CD4-positive, alpha-beta memory T cell (primary cell): Measurements from ENCODE around the gene FAM217A. TPM values are rescaled to one million over a fixed set of nuclear protein-coding genes. Genes with fewer than 3 reads are reported as not detected.

ENCODE experiments used
- CTCF ChIA-PET: fragments of 350-600 bp; sonication (Branson Sonifier 250); formaldehyde crosslinking; loops from one replicate; lab custom pipeline; 2021; ENCODE audit warnings: inconsistent platforms; ENCODE audit not compliant: partially characterized antibody; lab: Charles Lee
- POLR2A ChIA-PET: fragments of 350-600 bp; sonication (Branson Sonifier 250); formaldehyde crosslinking; loops from one replicate; lab custom pipeline; 2021; ENCODE audit not compliant: partially characterized antibody; lab: Charles Lee
- DNase-seq, 5 donors: peaks; one replicate each; pipeline versions ENCODE4 v3.0.0 to v3.0.0-alpha.2; 2020 to 2022; ENCODE audit warnings: mixed read lengths in 1 of 5
- H3K27ac ChIP-seq: one replicate; pipeline ENCODE4 v1.7.0; 2013; ENCODE audit warnings: low read depth, low read length
- H3K27me3 ChIP-seq: 2 replicates; pipeline ENCODE4 v1.7.0; 2013; ENCODE audit warnings: mild to moderate bottlenecking, low read length, moderate library complexity; ENCODE audit not compliant: insufficient read depth
- H3K36me3 ChIP-seq: 2 replicates; pipeline ENCODE4 v1.7.0; 2013; ENCODE audit warnings: mild to moderate bottlenecking, low read length, moderate library complexity; ENCODE audit not compliant: insufficient read depth
- H3K4me1 ChIP-seq: 2 replicates; pipeline ENCODE4 v1.7.0; 2013; ENCODE audit warnings: mild to moderate bottlenecking, low read length, moderate library complexity; ENCODE audit not compliant: insufficient read depth
- H3K4me3 ChIP-seq, 2 donors: one replicate each; pipeline ENCODE4 v1.7.0; 2013; ENCODE audit warnings: low read length in 2 of 2, mild to moderate bottlenecking in 1 of 2
- H3K9me3 ChIP-seq, 2 donors: one replicate each; pipeline ENCODE4 v1.7.0; 2013; ENCODE audit warnings: low read length in 2 of 2, control low read depth in 1 of 2; ENCODE audit not compliant: control insufficient read depth in 1 of 2
- H3K27ac Mint-ChIP-seq, 7 donors: one replicate each; pipeline ENCODE4 v1.8.0; 2020 to 2021; ENCODE audit warnings: mixed read lengths in 7 of 7, mild to moderate bottlenecking in 6 of 7, inconsistent platforms in 3 of 7, moderate library complexity in 3 of 7
- H3K27me3 Mint-ChIP-seq, 2 donors: one replicate each; pipeline ENCODE4 v1.8.0; 2020 to 2021; ENCODE audit warnings: mixed read lengths in 2 of 2
- H3K36me3 Mint-ChIP-seq, 2 donors: one replicate each; pipeline ENCODE4 v1.8.0; 2020 to 2021; ENCODE audit warnings: mixed read lengths in 2 of 2, inconsistent platforms in 1 of 2, mild to moderate bottlenecking in 1 of 2
- H3K4me1 Mint-ChIP-seq, 4 donors: one replicate each; pipeline ENCODE4 v1.8.0; 2020 to 2021; ENCODE audit warnings: mixed read lengths in 4 of 4, mild to moderate bottlenecking in 1 of 4
- H3K4me3 Mint-ChIP-seq, 8 donors: one replicate each; pipeline ENCODE4 v1.8.0; 2020 to 2021; ENCODE audit warnings: mixed read lengths in 8 of 8, mild to moderate bottlenecking in 7 of 8, moderate library complexity in 6 of 8, inconsistent platforms in 3 of 8
- H3K9me3 Mint-ChIP-seq, 8 donors: one replicate each; pipeline ENCODE4 v1.8.0; 2020 to 2021; ENCODE audit warnings: mixed read lengths in 8 of 8, mild to moderate bottlenecking in 5 of 8, inconsistent platforms in 3 of 8, moderate library complexity in 1 of 8
- intact Hi-C: fragments of 100-400 bp; cut with micrococcal nuclease; formaldehyde crosslinking; loops from one replicate; pipeline ENCODE4 v1.15.1; 2023
- polyA plus RNA-seq, 2 donors: library from polyadenylated mRNA; unstranded; fragments of 300-500 nt; fragmentation: Illumina TruSeq; gene quantifications; one replicate each; pipeline ENCODE4 v1.2.3, GENCODE V29; 2021
- total RNA-seq, 2 experiments: library from RNA; stranded (reverse); gene quantifications; one replicate each; pipeline ENCODE4 v1.2.3, GENCODE V29; 2021

The FAM217A gene
- total and polyA plus RNA-seq, 4 experiments from 2014 or later, result not detected

DNA sequence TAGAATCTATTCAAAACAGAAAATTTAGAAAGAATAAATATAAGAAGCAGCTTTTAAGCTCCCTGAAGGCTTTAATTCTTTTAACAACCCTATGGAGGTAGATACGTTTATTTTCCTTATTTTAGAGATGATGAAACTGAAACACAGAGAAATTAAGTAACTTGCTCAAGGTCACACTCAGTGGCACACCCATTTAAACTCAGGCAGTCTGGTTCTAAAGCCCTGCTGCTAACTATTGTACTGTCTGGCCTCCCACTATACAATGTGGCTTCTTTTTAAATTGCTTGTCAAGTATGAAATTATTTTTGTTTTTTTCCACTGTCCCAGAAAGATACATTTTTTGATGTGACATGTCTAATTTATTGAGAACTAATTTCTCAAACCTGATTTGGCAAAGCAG, 55.7 kb downstream of the FAM217A start:
- intact Hi-C loops, result loop anchor here (5.0 kb wide), 1 partner anchor 979 kb away; the partner anchor contains the start of gene RPP40
- peaks cover 0 to 4% (median 0%) of the 10 kb centered on the region in 8 donors for H3K9me3 Mint-ChIP-seq
- CTCF ChIA-PET, result interaction anchor here (0.7 to 4.3 kb wide), 8 partner anchors 10 to 281 kb away, joined by 3 to 109 read pairs (median 8); partner anchors contain the start of gene FAM50B
- H3K27me3 Mint-ChIP-seq, result no peaks in the 10 kb centered on the region
- Histone ChIP-seq H3K27me3 (no peaks in the 10 kb centered on the region), H3K4me1 (peaks cover 74% of the 10 kb centered on the region), H3K9me3 (no peaks in the 10 kb centered on the region), H3K27ac (peak overlapping the region; percentile 95), H3K36me3 (no peaks in the 10 kb centered on the region), H3K4me3 (no peak overlapping the region)
- H3K4me1 Mint-ChIP-seq, result peaks cover 42 to 86% (median 68%) of the 10 kb centered on the region in 4 donors
- DNase-seq, result no peak
- H3K27ac Mint-ChIP-seq, result peak overlapping the region; percentile 82 to 100 (median 98)
- peak overlapping the region; percentile 19 to 97 (median 78) for H3K4me3 Mint-ChIP-seq
- POLR2A ChIA-PET, result interaction anchor here (0.5 to 3.1 kb wide), 4 partner anchors 110 to 174 kb away, joined by 3 to 34 read pairs (median 4); partner anchors contain the start of genes ECI2 and FAM50B
- peaks cover 5 to 43% of the 10 kb centered on the region in 2 donors for H3K36me3 Mint-ChIP-seq

DNA sequence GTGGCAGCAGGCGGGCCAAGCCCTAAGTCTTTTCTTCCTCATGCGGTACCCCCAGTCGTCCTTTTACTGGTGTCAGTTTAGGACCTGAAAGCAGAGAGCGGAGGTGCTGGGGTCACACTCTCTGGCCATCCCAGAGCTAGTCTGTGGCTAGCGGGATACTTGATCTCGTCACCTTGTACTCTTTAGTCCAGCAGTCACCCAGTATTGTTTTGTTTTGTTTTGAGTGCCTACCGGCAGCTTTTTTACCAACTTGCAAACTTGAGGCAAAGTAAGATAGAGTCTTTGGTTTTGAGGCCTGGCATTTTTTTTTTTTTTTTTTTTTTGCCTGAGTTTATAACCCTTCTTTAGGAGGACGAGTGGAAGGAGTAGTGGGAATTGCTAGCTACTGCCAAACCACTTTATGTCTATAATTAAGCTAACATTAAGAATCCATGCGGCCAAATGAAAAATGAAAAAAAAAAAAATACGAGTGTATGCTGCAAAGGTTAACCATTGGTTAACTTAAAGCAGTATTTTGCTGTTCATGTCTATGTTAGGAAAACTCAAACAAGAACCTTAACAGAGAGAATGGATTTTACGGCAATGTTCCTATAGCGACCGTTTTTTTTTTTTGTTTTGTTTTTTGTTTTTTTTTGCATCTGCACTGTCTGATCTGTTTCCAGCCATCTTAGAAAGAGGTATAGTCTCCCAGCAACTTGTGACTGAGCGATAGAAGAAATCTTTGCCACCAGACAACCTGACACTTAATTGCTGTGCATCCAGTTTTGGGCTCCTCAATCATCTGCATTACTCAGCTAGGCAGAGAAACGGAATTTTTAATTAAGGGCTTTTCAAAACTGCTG, 56.9 kb downstream of the FAM217A start:
- no peaks in the 10 kb centered on the region for H3K27me3 ChIP-seq
- H3K4me3 ChIP-seq, result peak overlapping the region; percentile 54 to 76
- peak overlapping the region; percentile 98 to 100 (median 99) for H3K27ac Mint-ChIP-seq
- peaks cover 44 to 81% (median 68%) of the 10 kb centered on the region in 4 donors for H3K4me1 Mint-ChIP-seq
- POLR2A ChIA-PET, result interaction anchor here (0.6 to 6.7 kb wide), 21 partner anchors 8 to 1776 kb away, joined by 3 to 101 read pairs (median 5); partner anchors contain the start of genes ECI2, FAM50B, RIPK1 and WRNIP1
- H3K9me3 ChIP-seq, result no peaks in the 10 kb centered on the region
- H3K4me3 Mint-ChIP-seq, result peak overlapping the region; percentile 95 to 99 (median 98)
- CTCF ChIA-PET, result interaction anchor here (0.7 to 4.3 kb wide), 37 partner anchors 9 to 977 kb away, joined by 3 to 109 read pairs (median 5); partner anchors contain the start of genes ECI2 and FAM50B
- no peaks in the 10 kb centered on the region for H3K27me3 Mint-ChIP-seq
- intact Hi-C loops, result loop anchor here (1.0 to 5.0 kb wide), 7 partner anchors 8 to 1257 kb away; partner anchors contain the start of genes BPHL, CDYL, ECI2 and FAM50B
- peaks cover 4 to 41% of the 10 kb centered on the region in 2 donors for H3K36me3 Mint-ChIP-seq
- peaks cover 71% of the 10 kb centered on the region for H3K4me1 ChIP-seq
- H3K27ac ChIP-seq, result peak overlapping the region; percentile 95
- peaks cover 0 to 5% (median 0%) of the 10 kb centered on the region in 8 donors for H3K9me3 Mint-ChIP-seq
- peak; percentile 28 to 58 (median 48) for DNase-seq
- H3K36me3 ChIP-seq, result no peaks in the 10 kb centered on the region

DNA sequence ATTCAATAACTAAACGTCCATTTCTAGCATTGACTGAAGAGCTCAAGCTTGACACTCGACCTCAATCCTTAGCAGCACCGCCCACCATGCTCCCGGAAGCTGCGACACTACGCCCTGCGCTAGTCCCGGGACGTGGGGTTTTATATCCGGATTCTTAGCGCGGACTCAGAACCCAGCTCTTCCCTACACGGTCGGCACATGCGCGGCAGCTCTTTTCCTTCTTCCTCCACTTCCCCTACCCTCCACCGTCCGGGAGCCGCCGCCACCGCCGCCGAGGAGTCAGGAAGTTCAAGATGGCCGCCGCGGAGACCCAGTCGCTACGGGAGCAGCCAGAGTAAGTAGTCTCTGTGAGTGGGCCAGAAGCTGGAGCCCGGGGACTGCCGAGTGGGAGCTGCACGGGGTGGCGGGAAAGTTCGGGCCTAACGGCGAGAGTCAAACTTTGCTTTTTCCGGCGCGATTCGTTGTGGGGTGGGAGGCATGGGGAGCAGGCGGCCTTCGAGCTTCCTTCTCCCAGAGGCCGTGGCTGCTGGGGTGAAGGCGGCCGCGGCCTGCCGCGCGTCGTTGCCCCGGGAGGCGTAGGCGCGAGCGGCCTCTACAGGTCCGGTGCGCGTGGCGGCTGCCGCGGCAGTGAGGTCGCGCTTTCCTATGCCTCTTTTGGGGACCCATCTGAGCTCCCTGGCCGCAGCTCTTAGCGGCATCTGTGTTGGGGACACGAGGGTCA, 57.6 kb downstream of the FAM217A start:
- Mint-ChIP-seq H3K9me3 (peaks cover 0 to 5% (median 0%) of the 10 kb centered on the region in 8 donors), H3K4me3 (peak overlapping the region; percentile 95 to 99 (median 98)), H3K36me3 (peaks cover 4 to 36% of the 10 kb centered on the region in 2 donors), H3K27ac (peak overlapping the region; percentile 98 to 100 (median 99)), H3K4me1 (peaks cover 41 to 78% (median 63%) of the 10 kb centered on the region in 4 donors), H3K27me3 (no peaks in the 10 kb centered on the region)
- Histone ChIP-seq H3K4me3 (peak overlapping the region; percentile 54 to 76), H3K36me3 (no peaks in the 10 kb centered on the region), H3K4me1 (peaks cover 69% of the 10 kb centered on the region), H3K9me3 (no peaks in the 10 kb centered on the region), H3K27ac (peak overlapping the region; percentile 95), H3K27me3 (no peaks in the 10 kb centered on the region)
- ChIA-PET POLR2A (interaction anchor here (0.7 to 6.7 kb wide), 27 partner anchors 9 to 1775 kb away, joined by 3 to 101 read pairs (median 4); partner anchors contain the start of genes ECI2, FAM50B, FARS2 and LYRM4), CTCF (interaction anchor here (0.8 to 4.3 kb wide), 42 partner anchors 9 to 977 kb away, joined by 3 to 109 read pairs (median 4); partner anchors contain the start of genes ECI2 and FAM50B)
- peak; percentile 79 to 87 (median 82) for DNase-seq
- intact Hi-C loops, result loop anchor here (1.0 to 5.0 kb wide), 7 partner anchors 9 to 1256 kb away; partner anchors contain the start of genes BPHL, CDYL, ECI2 and FAM50B

DNA sequence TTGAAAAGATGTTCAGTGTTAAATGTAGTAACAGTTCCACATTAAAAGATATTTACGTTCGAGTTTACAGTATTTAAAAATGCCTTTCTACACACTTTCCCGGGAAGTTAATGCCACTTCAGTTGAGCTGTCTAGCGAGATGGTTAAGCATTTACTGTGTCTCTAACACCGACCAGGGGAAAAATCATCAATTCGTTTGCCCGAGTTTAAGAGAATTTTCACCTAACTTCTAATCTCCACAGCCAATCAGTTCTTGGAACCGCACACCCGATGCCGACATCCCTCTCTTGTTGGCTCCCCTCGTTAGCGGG, 58.2 kb downstream of the FAM217A start:
- H3K9me3 ChIP-seq, result no peaks in the 10 kb centered on the region
- Mint-ChIP-seq H3K4me3 (peak overlapping the region; percentile 95 to 99 (median 98)), H3K27me3 (no peaks in the 10 kb centered on the region), H3K4me1 (peaks cover 45 to 83% (median 68%) of the 10 kb centered on the region in 4 donors), H3K36me3 (peaks cover 8 to 39% of the 10 kb centered on the region in 2 donors), H3K9me3 (peaks cover 0 to 5% (median 0%) of the 10 kb centered on the region in 8 donors), H3K27ac (peak overlapping the region; percentile 98 to 100 (median 99))
- peak overlapping the region; percentile 95 for H3K27ac ChIP-seq
- POLR2A ChIA-PET, result interaction anchor here (0.7 to 6.7 kb wide), 26 partner anchors 8 to 1775 kb away, joined by 3 to 101 read pairs (median 4); partner anchors contain the start of genes ECI2, FAM50B, FARS2 and LYRM4
- intact Hi-C loops, result loop anchor here (1.0 to 5.0 kb wide), 7 partner anchors 10 to 1255 kb away; partner anchors contain the start of genes BPHL, CDYL, ECI2 and FAM50B
- peaks cover 71% of the 10 kb centered on the region for H3K4me1 ChIP-seq
- no peak for DNase-seq
- no peaks in the 10 kb centered on the region for H3K36me3 ChIP-seq
- H3K27me3 ChIP-seq, result no peaks in the 10 kb centered on the region
- peak overlapping the region; percentile 54 to 76 for H3K4me3 ChIP-seq
- CTCF ChIA-PET, result interaction anchor here (0.8 to 4.3 kb wide), 32 partner anchors 10 to 978 kb away, joined by 3 to 109 read pairs (median 6); partner anchors contain the start of genes ECI2 and FAM50B

DNA sequence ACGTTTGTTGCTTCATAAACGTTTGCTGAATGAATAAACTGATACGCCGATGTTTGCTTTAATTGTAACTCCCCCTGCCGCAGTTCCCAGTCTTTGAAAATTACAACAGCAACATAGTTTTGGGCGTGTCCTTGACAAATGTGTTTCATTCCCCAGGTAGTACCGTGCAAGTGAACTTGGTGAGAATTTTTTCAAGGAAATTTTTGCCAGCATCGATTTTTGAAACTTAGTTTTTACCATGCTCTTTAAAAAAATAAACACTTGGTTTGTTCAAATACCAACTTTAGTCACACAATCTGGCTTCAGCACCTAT, 60.1 kb downstream of the FAM217A start:
- peak overlapping the region; percentile 91 for H3K27ac ChIP-seq
- peak overlapping the region; percentile 90 to 98 (median 96) for H3K27ac Mint-ChIP-seq
- peaks cover 4% of the 10 kb centered on the region for H3K36me3 ChIP-seq
- H3K4me1 Mint-ChIP-seq, result peaks cover 49 to 88% (median 66%) of the 10 kb centered on the region in 4 donors
- DNase-seq, result peak in 1 of 5 donors; percentile 28
- no peaks in the 10 kb centered on the region for H3K27me3 Mint-ChIP-seq
- intact Hi-C loops, result loop anchor here (1.0 to 5.0 kb wide), 9 partner anchors 11 to 950 kb away; partner anchors contain the start of genes PSMG4, RIPK1 and SLC22A23
- POLR2A ChIA-PET, result interaction anchor here (0.9 to 6.7 kb wide), 6 partner anchors 10 to 955 kb away, joined by 4 to 101 read pairs (median 12); partner anchors contain the start of genes ECI2 and FAM50B
- peaks cover 0 to 5% (median 0%) of the 10 kb centered on the region in 8 donors for H3K9me3 Mint-ChIP-seq
- H3K4me3 ChIP-seq, result peak overlapping the region; percentile 57 to 64
- H3K27me3 ChIP-seq, result no peaks in the 10 kb centered on the region
- CTCF ChIA-PET, result interaction anchor here (1.2 to 3.5 kb wide), 10 partner anchors 10 to 275 kb away, joined by 3 to 15 read pairs (median 5); partner anchors contain the start of genes ECI2 and FAM50B
- H3K36me3 Mint-ChIP-seq, result peaks cover 16 to 44% of the 10 kb centered on the region in 2 donors
- no peaks in the 10 kb centered on the region for H3K9me3 ChIP-seq
- H3K4me3 Mint-ChIP-seq, result peak overlapping the region; percentile 89 to 99 (median 96)
- H3K4me1 ChIP-seq, result peaks cover 71% of the 10 kb centered on the region
